Measurements from ENCODE around the gene CCDC154. TPM values are rescaled to one million over a fixed set of nuclear protein-coding genes. Genes with fewer than 3 reads are reported as not detected.

The CCDC154 gene
- total RNA-seq, 4 donors from 2014 or later: 0.49 to 0.61 (median 0.52) TPM; not detected in 1

- TF ChIP-seq, protein P1, sequence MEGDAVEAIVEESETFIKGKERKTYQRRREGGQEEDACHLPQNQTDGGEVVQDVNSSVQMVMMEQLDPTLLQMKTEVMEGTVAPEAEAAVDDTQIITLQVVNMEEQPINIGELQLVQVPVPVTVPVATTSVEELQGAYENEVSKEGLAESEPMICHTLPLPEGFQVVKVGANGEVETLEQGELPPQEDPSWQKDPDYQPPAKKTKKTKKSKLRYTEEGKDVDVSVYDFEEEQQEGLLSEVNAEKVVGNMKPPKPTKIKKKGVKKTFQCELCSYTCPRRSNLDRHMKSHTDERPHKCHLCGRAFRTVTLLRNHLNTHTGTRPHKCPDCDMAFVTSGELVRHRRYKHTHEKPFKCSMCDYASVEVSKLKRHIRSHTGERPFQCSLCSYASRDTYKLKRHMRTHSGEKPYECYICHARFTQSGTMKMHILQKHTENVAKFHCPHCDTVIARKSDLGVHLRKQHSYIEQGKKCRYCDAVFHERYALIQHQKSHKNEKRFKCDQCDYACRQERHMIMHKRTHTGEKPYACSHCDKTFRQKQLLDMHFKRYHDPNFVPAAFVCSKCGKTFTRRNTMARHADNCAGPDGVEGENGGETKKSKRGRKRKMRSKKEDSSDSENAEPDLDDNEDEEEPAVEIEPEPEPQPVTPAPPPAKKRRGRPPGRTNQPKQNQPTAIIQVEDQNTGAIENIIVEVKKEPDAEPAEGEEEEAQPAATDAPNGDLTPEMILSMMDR (IDR thresholded peaks at IDR 0.05): no peak
- no peak for TF ChIP-seq POLR2A (IDR thresholded peaks at IDR 0.05)
- no peak for DNase-seq (ENCODE audit: low spot score in 2 of 2)
- intact Hi-C loops (cut with DNase I; ENCODE audit: low total_unique reads): no loop called here
- WGBS, 2 donors: 92 to 93% methylated on average over 14 to 19 of the region's 19 CpGs
- no peak overlapping the region for H3K4me3 ChIP-seq (ENCODE audit: low read depth, poor library complexity, severe bottlenecking)
These were observed 9.0 kb upstream of the CCDC154 start for GRCh38 chr16:1453316-1453715.

- 95 to 97% methylated on average over 5 to 20 of the region's 20 CpGs for WGBS, 2 donors
- no peak overlapping the region for H3K4me3 ChIP-seq (ENCODE audit: low read depth, poor library complexity, severe bottlenecking)
- intact Hi-C loops (cut with DNase I; ENCODE audit: low total_unique reads): no loop called here
- no peak for TF ChIP-seq POLR2A (IDR thresholded peaks at IDR 0.05)
- TF ChIP-seq, protein P1 (IDR thresholded peaks at IDR 0.05): no peak
- DNase-seq (ENCODE audit: low spot score in 2 of 2): no peak
These were observed 8.2 kb upstream of the CCDC154 start for GRCh38 chr16:1452530-1452929.

- 92 to 95% methylated on average over 32 to 34 of the region's 34 CpGs for WGBS, 2 donors
These were observed 7.5 kb upstream of the CCDC154 start for GRCh38 chr16:1451702-1452392.

DNA sequence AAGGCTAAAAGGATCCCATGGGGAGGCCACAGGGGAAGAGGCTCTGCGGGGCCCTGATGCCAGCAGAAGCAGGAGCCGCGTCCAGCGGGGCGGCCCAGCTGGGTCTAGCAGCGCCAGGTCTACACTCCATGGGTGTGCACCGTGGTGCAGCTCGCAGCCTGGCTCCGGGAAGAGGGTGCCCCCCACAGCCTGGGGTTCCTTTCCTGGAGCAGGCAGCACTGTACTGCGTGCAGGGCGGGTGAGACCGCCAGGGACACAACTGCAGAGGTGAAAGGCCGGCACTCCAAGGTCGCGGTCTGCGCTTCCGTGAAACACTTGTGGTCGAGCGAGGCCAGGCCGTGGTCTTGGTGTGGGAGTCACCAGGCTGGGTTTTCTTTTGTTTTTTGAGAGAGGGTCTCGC lies 6.5 kb upstream of the CCDC154 start:
- WGBS, 2 donors: 95 to 98% methylated on average over 12 to 21 of the region's 21 CpGs
- TF ChIP-seq, protein P1 (IDR thresholded peaks at IDR 0.05): no peak
- TF ChIP-seq POLR2A (IDR thresholded peaks at IDR 0.05): no peak
- intact Hi-C loops (cut with DNase I; ENCODE audit: low total_unique reads): no loop called here
- no peak for DNase-seq (ENCODE audit: low spot score in 2 of 2)
- no peak overlapping the region for H3K4me3 ChIP-seq (ENCODE audit: low read depth, poor library complexity, severe bottlenecking)

More at GRCh38 chr16:1451702-1452392, 7.5 kb upstream of the CCDC154 start:
- TF ChIP-seq, protein P1 (IDR thresholded peaks at IDR 0.05): no peak
- no peak for TF ChIP-seq POLR2A (IDR thresholded peaks at IDR 0.05)
- intact Hi-C loops (cut with DNase I; ENCODE audit: low total_unique reads): no loop called here
- no peak for DNase-seq (ENCODE audit: low spot score in 2 of 2)
- H3K4me3 ChIP-seq (ENCODE audit: low read depth, poor library complexity, severe bottlenecking): no peak overlapping the region

- no peak overlapping the region for H3K4me3 ChIP-seq (ENCODE audit: low read depth, poor library complexity, severe bottlenecking)
- 93% methylated on average over 14 to 25 of the region's 29 CpGs for WGBS, 2 donors
- no peak for DNase-seq (ENCODE audit: low spot score in 2 of 2)
- TF ChIP-seq, protein P1 (IDR thresholded peaks at IDR 0.05): no peak
- TF ChIP-seq POLR2A (IDR thresholded peaks at IDR 0.05): no peak
- intact Hi-C loops (cut with DNase I; ENCODE audit: low total_unique reads): no loop called here
These were observed 5.9 kb upstream of the CCDC154 start for GRCh38 chr16:1450218-1450617.
